Prostate gland (tissue), 2 donors: ENCODE results near the gene KCNJ2. TPM values are rescaled to one million over a fixed set of nuclear protein-coding genes. Genes with fewer than 3 reads are reported as not detected.

Experiments used
- DNase-seq: peaks from one replicate; pipeline ENCODE4 v3.0.0-alpha.2; 2019; ENCODE audit warnings: low spot score
- H3K27ac ChIP-seq, 2 donors: fragments of 200-600 bp; sonication (generic); 2 replicates each; pipeline ENCODE4 v1.5.1; 2017 to 2019
- H3K27me3 ChIP-seq: fragments of 200-600 bp; sonication (generic); replicated peaks from 2 replicates; pipeline ENCODE4 v1.5.1; 2019; ENCODE audit not compliant: insufficient read depth
- H3K36me3 ChIP-seq, 2 donors: fragments of 200-600 bp; sonication (generic); 1 replicate in 1 of 2; 2 replicates in 1 of 2; pipeline versions ENCODE4 v1.5.1 to v1.8.1; 2017 to 2019
- H3K4me1 ChIP-seq: fragments of 200-600 bp; sonication (generic); replicated peaks from 2 replicates; pipeline ENCODE4 v1.5.1; 2019
- H3K4me3 ChIP-seq, 2 donors: fragments of 200-600 bp; sonication (generic); 2 replicates each; pipeline ENCODE4 v1.5.1; 2017 to 2019
- H3K9me3 ChIP-seq: fragments of 200-600 bp; sonication (generic); 2 replicates; pipeline ENCODE4 v1.5.1; 2017
- CTCF ChIP-seq, 4 experiments: fragments of 200-600 bp in 2 of 4; fragments of 450-650 bp in 2 of 4; sonication (generic) in 2 of 4; IDR thresholded peaks; 1 replicate in 3 of 4; 2 replicates in 1 of 4; pipeline ENCODE4 v1.5.1; 2016 to 2019; ENCODE audit warnings: antibody characterized with exemption in 4 of 4, mild to moderate bottlenecking in 2 of 4, moderate library complexity in 2 of 4
- POLR2A ChIP-seq: fragments of 450-650 bp; IDR thresholded peaks from one replicate; pipeline ENCODE4 v1.6.1; 2016; ENCODE audit warnings: antibody characterized with exemption, mild to moderate bottlenecking
- POLR2AphosphoS5 ChIP-seq: sonication (generic); formaldehyde crosslinking; IDR thresholded peaks from one replicate; pipeline ENCODE4 v1.6.1; 2017; ENCODE audit warnings: antibody characterized with exemption
- WGBS: methylation state at CpG from one replicate; pipeline ENCODE4 v1.1.5; 2018; 5-methylcytosine and 5-hydroxymethylcytosine counted together
- intact Hi-C: fragments of 100-400 bp; cut with DNase I; formaldehyde crosslinking; loops from one replicate; pipeline ENCODE4 v1.14.2; 2022
- total RNA-seq, 2 donors: library from RNA; depleted of rRNA; stranded (reverse); fragments of >200 nt; gene quantifications; one replicate each; pipeline ENCODE4 v1.1.0, GENCODE V29; 2016

KCNJ2 gene
- total RNA-seq, 2 donors from 2014 or later = 2.6 to 3.1 TPM

GRCh38 chr17:70158180-70158579 is 11.2 kb upstream of the KCNJ2 start:
- no peak for DNase-seq
- H3K36me3 ChIP-seq = no peaks in the 10 kb centered on the region
- H3K4me3 ChIP-seq = no peak overlapping the region
- intact Hi-C loops = no loop called here
- no peaks in the 10 kb centered on the region for H3K4me1 ChIP-seq
- H3K9me3 ChIP-seq = no peaks in the 10 kb centered on the region
- no peak for TF ChIP-seq CTCF (IDR thresholded peaks at IDR 0.05)
- no peak for TF ChIP-seq POLR2AphosphoS5
- no peak for TF ChIP-seq POLR2A
- no peak overlapping the region for H3K27ac ChIP-seq
- no peaks in the 10 kb centered on the region for H3K27me3 ChIP-seq
- WGBS = 81% methylated on average over 4 of the region's 4 CpGs

- H3K27me3 ChIP-seq = no peaks in the 10 kb centered on the region
- H3K27ac ChIP-seq = no peak overlapping the region
- TF ChIP-seq POLR2AphosphoS5 = no peak
- TF ChIP-seq POLR2A = no peak
- TF ChIP-seq CTCF (IDR thresholded peaks at IDR 0.05) = no peak
- intact Hi-C loops = no loop called here
- H3K4me3 ChIP-seq = no peak overlapping the region
- 90% methylated on average over 6 of the region's 6 CpGs for WGBS
- H3K9me3 ChIP-seq = no peaks in the 10 kb centered on the region
- no peaks in the 10 kb centered on the region for H3K36me3 ChIP-seq
- no peaks in the 10 kb centered on the region for H3K4me1 ChIP-seq
- no peak for DNase-seq
Measured at GRCh38 chr17:70158591-70158990, 10.7 kb upstream of the KCNJ2 start.

DNA sequence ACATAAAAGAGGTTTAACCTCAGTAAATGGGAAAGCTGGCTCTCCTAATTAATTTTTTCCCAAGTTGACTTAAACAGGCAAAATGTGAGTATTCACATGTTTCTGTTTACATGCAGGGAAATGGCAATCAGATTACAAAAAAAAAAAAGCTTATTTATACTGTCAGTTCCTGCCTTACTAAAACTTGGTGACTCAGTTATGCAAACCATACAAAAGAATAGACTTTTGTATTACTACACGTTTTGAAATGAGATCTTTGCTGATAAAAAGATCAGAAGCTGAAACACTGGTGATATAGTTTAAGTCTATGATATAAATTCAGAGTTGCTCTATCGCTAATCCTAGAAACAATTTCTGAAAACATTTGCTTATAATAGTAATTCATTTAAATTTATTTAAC is 9.4 kb upstream of the KCNJ2 start:
- DNase-seq = no peak
- no peak overlapping the region for H3K27ac ChIP-seq
- H3K4me1 ChIP-seq = no peaks in the 10 kb centered on the region
- intact Hi-C loops = no loop called here
- H3K9me3 ChIP-seq = no peaks in the 10 kb centered on the region
- 38% methylated on average over 2 of the region's 2 CpGs for WGBS
- H3K27me3 ChIP-seq = no peaks in the 10 kb centered on the region
- no peak for TF ChIP-seq POLR2A
- no peak for TF ChIP-seq POLR2AphosphoS5
- no peak for TF ChIP-seq CTCF (IDR thresholded peaks at IDR 0.05)
- no peaks in the 10 kb centered on the region for H3K36me3 ChIP-seq
- no peak overlapping the region for H3K4me3 ChIP-seq

DNA sequence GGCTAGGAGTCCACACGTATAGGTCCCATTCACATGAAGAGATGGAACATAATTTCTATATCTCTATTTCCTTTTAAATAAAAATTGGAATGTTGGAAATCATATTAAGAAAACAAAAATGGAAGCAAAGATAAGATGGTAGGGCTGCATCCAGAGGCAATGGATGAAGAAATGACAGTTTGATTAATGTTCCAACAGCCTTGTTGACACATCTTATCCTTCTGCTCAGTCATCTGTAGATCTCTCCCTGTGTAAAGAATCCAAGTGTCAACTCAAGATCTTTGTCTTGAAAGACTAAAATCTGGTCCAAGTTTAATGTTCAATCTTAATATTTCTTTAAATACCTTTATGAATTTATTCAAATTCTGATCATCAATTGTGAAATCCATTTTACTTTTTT is 7.8 kb upstream of the KCNJ2 start:
- no peak overlapping the region for H3K4me3 ChIP-seq
- intact Hi-C loops = no loop called here
- H3K9me3 ChIP-seq = no peaks in the 10 kb centered on the region
- no peak overlapping the region for H3K27ac ChIP-seq
- WGBS = 80% methylated on average over 1 of the region's 1 CpG
- no peak for DNase-seq
- H3K4me1 ChIP-seq = no peaks in the 10 kb centered on the region
- no peaks in the 10 kb centered on the region for H3K36me3 ChIP-seq
- TF ChIP-seq POLR2A (no peak), POLR2AphosphoS5 (no peak), CTCF (IDR thresholded peaks at IDR 0.05) (no peak)
- no peaks in the 10 kb centered on the region for H3K27me3 ChIP-seq

- Histone ChIP-seq H3K36me3 (no peaks in the 10 kb centered on the region), H3K4me3 (no peak overlapping the region), H3K27me3 (no peaks in the 10 kb centered on the region), H3K27ac (no peak overlapping the region), H3K4me1 (no peaks in the 10 kb centered on the region), H3K9me3 (no peaks in the 10 kb centered on the region)
- WGBS = 78% methylated on average over 2 of the region's 2 CpGs
- no peak for DNase-seq
- intact Hi-C loops = no loop called here
- no peak for TF ChIP-seq POLR2AphosphoS5
- no peak for TF ChIP-seq POLR2A
- no peak for TF ChIP-seq CTCF (IDR thresholded peaks at IDR 0.05)
Measured at GRCh38 chr17:70165383-70165782, 3.9 kb upstream of the KCNJ2 start.
